ENCODE data around the gene BET1L. TPM values are rescaled to one million over a fixed set of nuclear protein-coding genes. Genes with fewer than 3 reads are reported as not detected.

BET1L gene
- total RNA-seq, 1 donor from 2014 or later, result 45.5 TPM

DNA sequence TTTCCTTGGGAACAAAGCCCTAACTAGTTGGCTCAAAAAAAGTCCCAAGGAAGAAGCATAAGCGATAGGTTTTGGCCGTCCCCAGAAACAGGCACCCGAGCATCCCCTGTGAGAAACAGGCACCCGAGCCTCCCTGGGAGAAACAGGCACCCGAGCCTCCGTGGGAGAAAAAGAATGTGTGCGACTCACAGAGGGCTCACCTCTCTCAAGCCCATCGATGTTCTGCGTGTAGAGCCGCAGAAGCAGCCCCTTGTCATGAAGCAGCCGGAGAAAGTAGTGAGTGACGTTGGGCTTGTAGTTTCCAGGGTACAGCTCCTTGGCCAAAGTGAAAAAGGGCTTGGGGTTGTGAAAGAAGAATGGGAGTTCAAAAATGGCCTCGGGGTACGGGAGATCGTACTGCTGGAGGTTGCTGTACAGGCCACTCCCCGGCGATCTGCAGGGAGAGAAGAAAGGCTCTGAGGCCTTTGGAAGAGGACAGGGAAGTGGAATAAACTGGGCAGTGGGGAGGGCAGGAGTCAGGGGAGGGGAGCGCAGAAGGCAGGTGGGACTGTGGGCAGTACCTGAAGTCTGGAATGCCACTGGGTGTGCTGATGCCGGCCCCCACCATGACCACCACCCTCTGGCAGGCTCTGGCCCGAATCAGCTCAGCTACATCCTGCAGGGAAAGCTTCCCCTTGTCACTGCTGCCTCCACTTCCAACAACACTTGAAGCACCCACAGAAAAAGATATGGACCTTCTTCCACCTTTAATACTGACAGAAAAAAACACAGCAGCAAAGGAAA, 25.8 kb upstream of the BET1L start:
- H3K36me3 Mint-ChIP-seq (ENCODE audit: unreplicated experiment), result no peaks in the 10 kb centered on the region
- no peaks in the 10 kb centered on the region for H3K4me1 Mint-ChIP-seq (ENCODE audit: low read depth, unreplicated experiment)
- TF ChIP-seq, protein P1, sequence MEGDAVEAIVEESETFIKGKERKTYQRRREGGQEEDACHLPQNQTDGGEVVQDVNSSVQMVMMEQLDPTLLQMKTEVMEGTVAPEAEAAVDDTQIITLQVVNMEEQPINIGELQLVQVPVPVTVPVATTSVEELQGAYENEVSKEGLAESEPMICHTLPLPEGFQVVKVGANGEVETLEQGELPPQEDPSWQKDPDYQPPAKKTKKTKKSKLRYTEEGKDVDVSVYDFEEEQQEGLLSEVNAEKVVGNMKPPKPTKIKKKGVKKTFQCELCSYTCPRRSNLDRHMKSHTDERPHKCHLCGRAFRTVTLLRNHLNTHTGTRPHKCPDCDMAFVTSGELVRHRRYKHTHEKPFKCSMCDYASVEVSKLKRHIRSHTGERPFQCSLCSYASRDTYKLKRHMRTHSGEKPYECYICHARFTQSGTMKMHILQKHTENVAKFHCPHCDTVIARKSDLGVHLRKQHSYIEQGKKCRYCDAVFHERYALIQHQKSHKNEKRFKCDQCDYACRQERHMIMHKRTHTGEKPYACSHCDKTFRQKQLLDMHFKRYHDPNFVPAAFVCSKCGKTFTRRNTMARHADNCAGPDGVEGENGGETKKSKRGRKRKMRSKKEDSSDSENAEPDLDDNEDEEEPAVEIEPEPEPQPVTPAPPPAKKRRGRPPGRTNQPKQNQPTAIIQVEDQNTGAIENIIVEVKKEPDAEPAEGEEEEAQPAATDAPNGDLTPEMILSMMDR (IDR thresholded peaks at IDR 0.05; ENCODE audit: partially characterized antibody, unreplicated experiment), result no peak
- peaks cover 2% of the 10 kb centered on the region for H3K27me3 Mint-ChIP-seq (ENCODE audit: unreplicated experiment)
- H3K4me3 Mint-ChIP-seq (ENCODE audit: unreplicated experiment), result no peak overlapping the region
- H3K9me3 Mint-ChIP-seq (ENCODE audit: unreplicated experiment), result peaks cover 4% of the 10 kb centered on the region
- no peak overlapping the region for H3K27ac Mint-ChIP-seq (ENCODE audit: unreplicated experiment)
- no peak for DNase-seq

DNA sequence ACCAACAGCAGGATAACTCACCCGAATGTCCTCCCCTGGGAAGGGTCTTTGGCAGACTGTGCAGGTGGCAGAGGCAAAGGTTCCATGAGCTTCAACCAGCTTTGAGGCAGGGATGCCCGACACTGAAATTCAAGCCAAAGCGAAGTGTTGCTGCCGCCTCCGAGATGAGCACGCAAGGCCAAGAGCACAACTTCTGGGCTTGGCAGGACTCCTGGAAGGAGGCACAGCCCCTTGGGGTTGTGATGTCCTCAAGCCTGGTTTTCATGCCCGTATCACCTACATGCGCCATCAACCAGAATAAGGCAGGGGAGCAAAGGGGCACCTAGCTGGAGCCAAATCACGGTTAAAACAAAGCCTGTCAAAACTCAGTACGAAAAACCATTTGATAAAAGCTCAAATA, 23.2 kb upstream of the BET1L start:
- Mint-ChIP-seq H3K4me1 (ENCODE audit: low read depth, unreplicated experiment) (peaks cover 5% of the 10 kb centered on the region), H3K27ac (ENCODE audit: unreplicated experiment) (no peak overlapping the region), H3K27me3 (ENCODE audit: unreplicated experiment) (peaks cover 5% of the 10 kb centered on the region), H3K9me3 (ENCODE audit: unreplicated experiment) (no peaks in the 10 kb centered on the region), H3K36me3 (ENCODE audit: unreplicated experiment) (no peaks in the 10 kb centered on the region), H3K4me3 (ENCODE audit: unreplicated experiment) (no peak overlapping the region)
- TF ChIP-seq, protein P1 (IDR thresholded peaks at IDR 0.05; ENCODE audit: partially characterized antibody, unreplicated experiment), result no peak
- DNase-seq, result no peak

DNA sequence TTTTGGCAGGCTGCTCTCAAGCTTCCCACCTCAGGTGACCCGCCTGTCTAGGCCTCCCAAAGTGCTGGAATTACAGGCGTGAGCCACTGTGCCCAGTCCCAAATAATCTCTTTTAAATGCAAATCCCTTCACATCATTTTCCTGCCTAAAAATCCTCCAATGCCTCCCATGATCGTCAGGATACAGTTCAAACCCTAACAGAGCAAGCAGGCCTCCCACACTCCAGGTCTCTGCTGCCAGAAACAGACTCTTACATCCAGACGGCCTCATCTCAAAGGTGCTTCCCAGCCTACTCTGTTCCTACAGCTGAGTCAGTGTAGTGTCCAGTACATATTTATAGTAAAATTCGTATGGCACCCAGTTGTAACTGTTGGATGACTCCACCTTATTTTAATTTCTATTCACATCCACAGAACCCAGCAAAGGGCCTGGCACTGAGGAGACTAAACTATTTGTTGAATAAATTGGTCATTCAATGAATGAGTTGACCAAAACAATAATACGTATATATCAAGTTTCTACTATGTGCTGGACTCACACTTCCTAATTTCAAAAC, 20.7 kb upstream of the BET1L start:
- Mint-ChIP-seq H3K4me3 (ENCODE audit: unreplicated experiment) (no peak overlapping the region), H3K4me1 (ENCODE audit: low read depth, unreplicated experiment) (peaks cover 9% of the 10 kb centered on the region), H3K27ac (ENCODE audit: unreplicated experiment) (no peak overlapping the region), H3K36me3 (ENCODE audit: unreplicated experiment) (no peaks in the 10 kb centered on the region), H3K9me3 (ENCODE audit: unreplicated experiment) (peaks cover 4% of the 10 kb centered on the region), H3K27me3 (ENCODE audit: unreplicated experiment) (peaks cover 4% of the 10 kb centered on the region)
- TF ChIP-seq, protein P1 (IDR thresholded peaks at IDR 0.05; ENCODE audit: partially characterized antibody, unreplicated experiment), result no peak
- no peak for DNase-seq

DNA sequence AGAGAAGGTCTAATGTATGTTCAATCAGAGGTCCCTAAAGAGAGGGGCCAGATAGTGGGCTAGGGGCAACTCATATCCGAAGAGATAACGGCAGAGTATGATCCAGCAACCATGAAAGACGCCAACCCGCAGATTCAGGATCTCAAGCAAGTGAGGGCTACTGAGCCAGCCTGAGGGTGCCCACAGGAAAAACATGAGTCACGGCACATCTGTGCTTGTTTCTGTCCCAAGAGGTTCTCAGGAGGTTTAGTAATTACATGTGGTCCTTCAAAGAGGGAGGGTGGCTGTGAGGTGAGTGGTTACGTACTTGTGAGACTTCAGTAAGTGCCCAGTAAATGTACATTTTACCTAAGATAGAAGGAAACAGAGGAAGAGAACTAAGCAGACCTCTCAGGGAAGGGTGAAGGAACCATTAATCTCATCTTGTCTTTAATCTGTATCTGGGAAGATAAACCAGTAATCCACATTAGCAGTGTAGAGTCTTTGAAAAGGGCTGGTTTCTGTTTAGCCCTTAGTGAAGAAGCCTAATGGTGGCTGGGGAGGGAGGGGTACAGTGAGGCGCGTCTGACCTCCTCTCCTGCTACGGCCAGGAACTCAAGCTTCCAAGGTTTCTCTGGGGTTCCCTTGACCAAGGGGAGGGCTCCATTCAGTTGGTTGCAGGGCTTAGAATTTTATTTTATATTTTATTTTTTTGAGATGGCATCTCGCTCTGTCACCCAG, 18.7 kb upstream of the BET1L start:
- peaks cover 9% of the 10 kb centered on the region for H3K4me1 Mint-ChIP-seq (ENCODE audit: low read depth, unreplicated experiment)
- H3K27ac Mint-ChIP-seq (ENCODE audit: unreplicated experiment), result peak overlapping the region; percentile 66
- H3K36me3 Mint-ChIP-seq (ENCODE audit: unreplicated experiment), result no peaks in the 10 kb centered on the region
- H3K9me3 Mint-ChIP-seq (ENCODE audit: unreplicated experiment), result peaks cover 4% of the 10 kb centered on the region
- peaks cover 6% of the 10 kb centered on the region for H3K27me3 Mint-ChIP-seq (ENCODE audit: unreplicated experiment)
- TF ChIP-seq, protein P1 (IDR thresholded peaks at IDR 0.05; ENCODE audit: partially characterized antibody, unreplicated experiment), result no peak
- no peak for DNase-seq
- H3K4me3 Mint-ChIP-seq (ENCODE audit: unreplicated experiment), result peak overlapping the region; percentile 16
